CD4-positive, alpha-beta T cell (primary cell): ENCODE measurements around the gene ESAM. TPM values are rescaled to one million over a fixed set of nuclear protein-coding genes. Genes with fewer than 3 reads are reported as not detected.

Experiments
- ATAC-seq: fragments of 200-7000 bp; cut with Tn5 transposase; one replicate; pipeline ENCODE4 v1.10.0; 2022; ENCODE audit warnings: mild to moderate bottlenecking; ENCODE audit not compliant: poor library complexity
- CTCF ChIA-PET: fragments of 350-600 bp; sonication (Branson Sonifier 250); formaldehyde crosslinking; loops from one replicate; lab custom pipeline; 2021; ENCODE audit warnings: antibody characterized with exemption, inconsistent platforms; lab: Charles Lee
- POLR2A ChIA-PET: fragments of 350-600 bp; sonication (Branson Sonifier 250); formaldehyde crosslinking; loops from one replicate; lab custom pipeline; 2021; ENCODE audit warnings: antibody characterized with exemption, inconsistent platforms; lab: Charles Lee
- DNase-seq, 14 experiments: peaks; one replicate each; pipeline ENCODE4 v3.0.0-alpha.2; 2013 to 2020; ENCODE audit warnings: mixed read lengths in 2 of 14
- H3K27ac ChIP-seq, 2 donors: one replicate each; pipeline versions ENCODE4 v1.5.1 to v1.7.0; 2013; ENCODE audit warnings: low read length in 2 of 2, low read depth in 1 of 2, mild to moderate bottlenecking in 1 of 2
- H3K27me3 ChIP-seq, 2 experiments: 1 replicate in 1 of 2; 2 replicates in 1 of 2; pipeline versions ENCODE4 v1.6.1 to v1.7.0; 2013; ENCODE audit warnings: low read length in 2 of 2, control low read depth in 1 of 2, mild to moderate bottlenecking in 1 of 2, moderate library complexity in 1 of 2; ENCODE audit not compliant: insufficient read depth in 2 of 2, control insufficient read depth in 1 of 2
- H3K36me3 ChIP-seq: one replicate; pipeline ENCODE4 v1.6.1; 2013; ENCODE audit warnings: low read length, control low read depth; ENCODE audit not compliant: insufficient read depth
- H3K4me1 ChIP-seq: one replicate; pipeline ENCODE4 v1.6.1; 2013; ENCODE audit warnings: low read length, control low read depth; ENCODE audit not compliant: insufficient read depth
- H3K4me3 ChIP-seq: one replicate; pipeline ENCODE4 v1.5.1; 2013; ENCODE audit warnings: mild to moderate bottlenecking, low read length, moderate library complexity
- H3K9me3 ChIP-seq, 2 experiments: 1 replicate in 1 of 2; 2 replicates in 1 of 2; pipeline versions ENCODE4 v1.6.1 to v1.7.0; 2013; ENCODE audit warnings: low read length in 2 of 2, mild to moderate bottlenecking in 2 of 2, control low read depth in 1 of 2, moderate library complexity in 1 of 2; ENCODE audit not compliant: control insufficient read depth in 1 of 2, insufficient read depth in 1 of 2
- H3K27ac Mint-ChIP-seq: one replicate; pipeline ENCODE4 v1.8.0; 2020; ENCODE audit warnings: mixed read lengths
- H3K27me3 Mint-ChIP-seq: one replicate; pipeline ENCODE4 v1.8.0; 2021; ENCODE audit warnings: mixed read lengths
- H3K36me3 Mint-ChIP-seq: one replicate; pipeline ENCODE4 v1.8.0; 2021; ENCODE audit warnings: low read depth, mixed read lengths
- H3K4me1 Mint-ChIP-seq: one replicate; pipeline ENCODE4 v1.8.0; 2021; ENCODE audit warnings: low read depth, mixed read lengths
- H3K4me3 Mint-ChIP-seq: one replicate; pipeline ENCODE4 v1.8.0; 2020; ENCODE audit warnings: mild to moderate bottlenecking, mixed read lengths
- H3K9me3 Mint-ChIP-seq: one replicate; pipeline ENCODE4 v1.8.0; 2020; ENCODE audit warnings: mixed read lengths
- intact Hi-C, 2 experiments: fragments of 100-400 bp; cut with DNase I in 1 of 2; cut with micrococcal nuclease in 1 of 2; formaldehyde crosslinking; loops; one replicate each; pipeline versions ENCODE4 v1.15.1 to v1.9.0; 2023 to 2025; cut with DNase I, micrococcal nuclease
- total RNA-seq, 174 experiments: library from RNA in 2 of 174; stranded (reverse) in 2 of 174; gene quantifications; one replicate each; pipeline ENCODE4 v1.2.3 and lab custom pipeline; 2021 to 2026
- TF ChIP-seq, protein P1 (sequence below): fragments of 200-600 bp; IDR thresholded peaks from one replicate; pipeline ENCODE4 v1.8.0; 2022; ENCODE audit warnings: antibody characterized with exemption, mild to moderate bottlenecking

The ESAM gene
- total RNA-seq, 2 experiments from 2014 or later: 0.38 to 0.64 TPM

DNA sequence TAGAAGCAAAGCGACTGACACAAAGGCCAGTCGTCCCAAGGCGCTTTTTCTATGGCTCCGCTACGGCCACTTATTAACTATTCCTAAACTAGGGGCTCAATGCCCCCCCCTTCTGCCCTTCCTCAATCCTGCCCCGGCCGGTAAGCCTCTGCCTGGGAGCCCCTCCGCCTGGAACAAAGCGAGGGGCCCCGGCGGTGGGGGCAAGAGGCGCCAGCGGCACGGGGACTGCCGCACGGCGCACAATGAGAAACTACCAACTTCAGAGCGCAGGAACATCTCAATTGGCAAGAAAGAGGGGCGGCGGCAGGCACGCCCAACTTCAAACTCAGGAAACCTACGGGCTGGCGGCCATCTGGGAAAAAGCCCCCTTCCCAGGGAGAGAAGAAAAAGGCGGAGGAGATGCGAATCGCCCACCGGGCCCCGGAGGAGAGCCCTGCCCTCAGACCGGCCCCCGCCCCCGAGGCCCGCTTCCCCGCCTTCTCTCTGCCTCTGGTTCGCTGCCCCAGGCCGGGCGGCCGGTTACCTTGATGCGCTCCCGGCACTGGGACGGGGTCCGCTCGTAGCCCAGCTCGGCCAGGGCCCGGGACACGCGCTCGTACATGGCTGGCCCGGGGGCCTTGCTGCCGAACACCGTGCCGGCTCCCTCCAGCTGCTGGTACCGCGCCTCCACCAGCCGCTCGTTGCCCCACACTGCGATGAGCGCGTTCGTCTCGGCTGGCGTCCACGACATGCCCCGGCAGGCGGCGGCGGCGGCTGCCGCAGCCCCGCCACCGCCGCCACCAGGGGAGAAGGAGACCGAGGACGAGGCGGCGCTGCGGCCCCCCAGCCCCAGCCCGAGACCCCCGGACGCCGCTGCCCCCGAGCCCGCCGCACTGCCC lies 37.5 kb upstream of the ESAM start:
- peaks cover 25% of the 10 kb centered on the region for H3K4me1 Mint-ChIP-seq
- H3K4me3 Mint-ChIP-seq: peak overlapping the region; percentile 98
- Histone ChIP-seq H3K9me3 (no peaks in the 10 kb centered on the region), H3K4me1 (peaks cover 20% of the 10 kb centered on the region), H3K27ac (peak overlapping the region; percentile 94 to 96), H3K4me3 (peak overlapping the region; percentile 85), H3K36me3 (no peaks in the 10 kb centered on the region), H3K27me3 (no peaks in the 10 kb centered on the region)
- H3K36me3 Mint-ChIP-seq: peaks cover 11% of the 10 kb centered on the region
- peak overlapping the region; percentile 95 for H3K27ac Mint-ChIP-seq
- CTCF ChIA-PET: interaction anchor here (1.3 to 4.6 kb wide), 6 partner anchors 11 to 130 kb away, joined by 3 to 27 read pairs (median 8); no protein-coding TSS in a partner anchor
- intact Hi-C loops: loop anchor here (2.0 to 10.0 kb wide), 5 partner anchors 35 to 135 kb away; no protein-coding TSS in a partner anchor
- ATAC-seq: peak; percentile 60
- POLR2A ChIA-PET: interaction anchor here (0.8 to 4.1 kb wide), 17 partner anchors 14 to 313 kb away, joined by 3 to 32 read pairs (median 4); partner anchors contain the start of genes CCDC15, SIAE, SPA17 and TBRG1
- no peaks in the 10 kb centered on the region for H3K27me3 Mint-ChIP-seq
- H3K9me3 Mint-ChIP-seq: no peaks in the 10 kb centered on the region
- peak; percentile 13 to 75 (median 32) for DNase-seq
- TF ChIP-seq, protein P1, sequence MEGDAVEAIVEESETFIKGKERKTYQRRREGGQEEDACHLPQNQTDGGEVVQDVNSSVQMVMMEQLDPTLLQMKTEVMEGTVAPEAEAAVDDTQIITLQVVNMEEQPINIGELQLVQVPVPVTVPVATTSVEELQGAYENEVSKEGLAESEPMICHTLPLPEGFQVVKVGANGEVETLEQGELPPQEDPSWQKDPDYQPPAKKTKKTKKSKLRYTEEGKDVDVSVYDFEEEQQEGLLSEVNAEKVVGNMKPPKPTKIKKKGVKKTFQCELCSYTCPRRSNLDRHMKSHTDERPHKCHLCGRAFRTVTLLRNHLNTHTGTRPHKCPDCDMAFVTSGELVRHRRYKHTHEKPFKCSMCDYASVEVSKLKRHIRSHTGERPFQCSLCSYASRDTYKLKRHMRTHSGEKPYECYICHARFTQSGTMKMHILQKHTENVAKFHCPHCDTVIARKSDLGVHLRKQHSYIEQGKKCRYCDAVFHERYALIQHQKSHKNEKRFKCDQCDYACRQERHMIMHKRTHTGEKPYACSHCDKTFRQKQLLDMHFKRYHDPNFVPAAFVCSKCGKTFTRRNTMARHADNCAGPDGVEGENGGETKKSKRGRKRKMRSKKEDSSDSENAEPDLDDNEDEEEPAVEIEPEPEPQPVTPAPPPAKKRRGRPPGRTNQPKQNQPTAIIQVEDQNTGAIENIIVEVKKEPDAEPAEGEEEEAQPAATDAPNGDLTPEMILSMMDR: no peak

DNA sequence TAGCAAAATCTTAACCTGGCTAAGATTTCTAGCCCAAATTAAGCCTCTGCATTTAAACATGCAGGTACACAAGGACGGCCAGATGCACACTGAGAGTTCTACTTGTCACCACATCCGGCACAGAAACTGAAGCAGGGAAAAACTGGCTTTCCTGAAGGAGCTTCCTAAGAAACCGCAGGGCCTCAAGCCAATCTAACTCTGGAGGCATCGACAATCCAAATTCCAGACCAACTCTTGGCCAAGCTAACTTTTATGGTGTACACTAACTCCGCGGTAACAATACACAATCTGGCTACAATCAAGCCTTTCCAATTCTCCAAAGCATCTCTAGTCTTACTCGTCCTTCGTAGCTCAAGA lies 36.9 kb upstream of the ESAM start:
- TF ChIP-seq, protein P1: no peak
- intact Hi-C loops: loop anchor here in 1 of 2 experiments (10.0 kb wide), 1 partner anchor 134 kb away; no protein-coding TSS in a partner anchor
- peaks cover 30% of the 10 kb centered on the region for H3K4me1 Mint-ChIP-seq
- H3K36me3 Mint-ChIP-seq: peaks cover 11% of the 10 kb centered on the region
- Histone ChIP-seq H3K27me3 (no peaks in the 10 kb centered on the region), H3K9me3 (no peaks in the 10 kb centered on the region), H3K4me1 (peaks cover 20% of the 10 kb centered on the region), H3K4me3 (peak overlapping the region; percentile 85), H3K36me3 (no peaks in the 10 kb centered on the region), H3K27ac (peak overlapping the region; percentile 39 to 61)
- ChIA-PET CTCF (interaction anchor here (1.3 to 4.6 kb wide), 5 partner anchors 15 to 130 kb away, joined by 3 to 27 read pairs (median 10); no protein-coding TSS in a partner anchor), POLR2A (interaction anchor here (0.9 to 4.1 kb wide), 5 partner anchors 30 to 177 kb away, joined by 3 to 32 read pairs (median 6); partner anchors contain the start of genes SIAE, SPA17 and TBRG1)
- H3K27me3 Mint-ChIP-seq: no peaks in the 10 kb centered on the region
- H3K4me3 Mint-ChIP-seq: peak overlapping the region; percentile 98
- peak overlapping the region; percentile 95 for H3K27ac Mint-ChIP-seq
- no peaks in the 10 kb centered on the region for H3K9me3 Mint-ChIP-seq
- ATAC-seq (no peak), DNase-seq (peak in 2 of 14 experiments; percentile 8 to 20)

DNA sequence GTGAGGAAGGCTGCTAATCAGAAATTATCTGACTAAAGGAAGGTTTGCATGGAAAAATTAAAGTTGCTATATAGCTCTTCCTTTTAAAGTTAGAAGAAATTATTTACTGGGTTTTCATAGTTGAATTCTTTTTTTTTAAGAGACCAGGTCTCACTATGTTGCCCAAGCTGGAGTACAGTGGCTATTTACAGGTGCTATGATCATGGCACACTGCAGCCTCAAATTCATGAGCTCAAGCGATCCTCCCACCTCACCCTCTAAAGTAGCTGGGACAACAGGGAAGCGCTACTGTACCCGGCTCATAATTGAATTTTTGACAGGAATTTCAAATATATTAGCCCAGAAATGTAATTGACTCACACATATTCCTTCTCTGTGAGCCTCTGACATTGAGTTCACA lies 34.2 kb upstream of the ESAM start:
- DNase-seq (no peak), ATAC-seq (no peak)
- POLR2A ChIA-PET: no interaction called here
- H3K27me3 Mint-ChIP-seq: no peaks in the 10 kb centered on the region
- H3K36me3 Mint-ChIP-seq: peaks cover 11% of the 10 kb centered on the region
- H3K4me1 Mint-ChIP-seq: peaks cover 44% of the 10 kb centered on the region
- no peak overlapping the region for H3K4me3 Mint-ChIP-seq
- no peaks in the 10 kb centered on the region for H3K27me3 ChIP-seq
- no peaks in the 10 kb centered on the region for H3K36me3 ChIP-seq
- no peaks in the 10 kb centered on the region for H3K9me3 ChIP-seq
- no peaks in the 10 kb centered on the region for H3K9me3 Mint-ChIP-seq
- no peak overlapping the region for H3K4me3 ChIP-seq
- intact Hi-C loops: loop anchor here in 1 of 2 experiments (2.0 to 10.0 kb wide), 2 partner anchors 132 to 170 kb away; no protein-coding TSS in a partner anchor
- no peak overlapping the region for H3K27ac Mint-ChIP-seq
- TF ChIP-seq, protein P1: no peak
- peaks cover 20% of the 10 kb centered on the region for H3K4me1 ChIP-seq
- H3K27ac ChIP-seq: no peak overlapping the region
- CTCF ChIA-PET: interaction anchor here (3.1 kb wide), 1 partner anchor 33 kb away, joined by 31 read pairs; the partner anchor contains the start of gene ESAM
